CD4-positive, CD25-positive, alpha-beta regulatory T cell (primary cell): ENCODE data around the gene MMD. TPM values are rescaled to one million over a fixed set of nuclear protein-coding genes. Genes with fewer than 3 reads are reported as not detected.

ENCODE experiments used
- ATAC-seq, 2 donors: fragments of 150-1000 bp; cut with Tn5 transposase; one replicate each; pipeline ENCODE4 v1.10.0; 2021; ENCODE audit warnings: low read depth in 2 of 2, moderate number of reproducible peaks in 2 of 2, moderate library complexity in 1 of 2
- DNase-seq, 3 donors: peaks; one replicate each; pipeline versions ENCODE4 v3.0.0 to v3.0.0-alpha.2; 2012 to 2022; ENCODE audit warnings: mixed read lengths in 1 of 3
- H3K27ac ChIP-seq: one replicate; pipeline ENCODE4 v1.7.0; 2013; ENCODE audit warnings: mild to moderate bottlenecking, low read length; ENCODE audit not compliant: insufficient read depth, poor library complexity, severe bottlenecking
- H3K27me3 ChIP-seq: one replicate; pipeline ENCODE4 v1.7.0; 2013; ENCODE audit warnings: low read length; ENCODE audit not compliant: control insufficient read depth, insufficient read depth
- H3K36me3 ChIP-seq: one replicate; pipeline ENCODE4 v1.7.0; 2013; ENCODE audit warnings: mild to moderate bottlenecking, low read length, moderate library complexity; ENCODE audit not compliant: control insufficient read depth, insufficient read depth
- H3K4me1 ChIP-seq: 2 replicates; pipeline ENCODE4 v1.7.0; 2013; ENCODE audit warnings: mild to moderate bottlenecking, low read length; ENCODE audit not compliant: insufficient read depth, control insufficient read depth, poor library complexity, severe bottlenecking
- H3K4me3 ChIP-seq: one replicate; pipeline ENCODE4 v1.7.0; 2013; ENCODE audit warnings: low read depth, mild to moderate bottlenecking, low read length, moderate library complexity
- H3K9me3 ChIP-seq, 2 experiments: 1 replicate in 1 of 2; 2 replicates in 1 of 2; pipeline ENCODE4 v1.7.0; 2013; ENCODE audit warnings: low read length in 2 of 2, mild to moderate bottlenecking in 1 of 2, moderate library complexity in 1 of 2; ENCODE audit not compliant: control insufficient read depth in 2 of 2
- H3K27ac Mint-ChIP-seq, 3 donors: one replicate each; pipeline ENCODE4 v1.8.0; 2020 to 2022; ENCODE audit warnings: mild to moderate bottlenecking in 3 of 3, mixed read lengths in 3 of 3, moderate library complexity in 2 of 3
- H3K27me3 Mint-ChIP-seq: one replicate; pipeline ENCODE4 v1.8.0; 2022; ENCODE audit warnings: mild to moderate bottlenecking, mixed read lengths
- H3K36me3 Mint-ChIP-seq: one replicate; pipeline ENCODE4 v1.8.0; 2020; ENCODE audit warnings: mixed read lengths
- H3K4me1 Mint-ChIP-seq, 4 donors: one replicate each; pipeline ENCODE4 v1.8.0; 2020 to 2022; ENCODE audit warnings: mixed read lengths in 4 of 4, mild to moderate bottlenecking in 1 of 4
- H3K4me3 Mint-ChIP-seq, 4 donors: one replicate each; pipeline ENCODE4 v1.8.0; 2020 to 2022; ENCODE audit warnings: mild to moderate bottlenecking in 4 of 4, mixed read lengths in 4 of 4, moderate library complexity in 3 of 4
- H3K9me3 Mint-ChIP-seq, 7 donors: one replicate each; pipeline ENCODE4 v1.8.0; 2020 to 2022; ENCODE audit warnings: mixed read lengths in 7 of 7, mild to moderate bottlenecking in 3 of 7, moderate library complexity in 2 of 7
- polyA plus RNA-seq, 4 donors: library from polyadenylated mRNA; unstranded; fragments of 300-500 nt; fragmentation: Illumina TruSeq; gene quantifications; one replicate each; pipeline ENCODE4 v1.2.3, GENCODE V29; 2021
- total RNA-seq: library from RNA; stranded (reverse); gene quantifications from one replicate; pipeline ENCODE4 v1.2.3, GENCODE V29; 2022

Gene MMD
- total and polyA plus RNA-seq, 5 donors from 2014 or later, result 10.1 to 17.8 (median 12.0) TPM

- Histone ChIP-seq H3K4me1 (peaks cover 33% of the 10 kb centered on the region), H3K9me3 (no peaks in the 10 kb centered on the region), H3K4me3 (no peak overlapping the region), H3K36me3 (peaks cover 10% of the 10 kb centered on the region), H3K27ac (no peak overlapping the region), H3K27me3 (no peaks in the 10 kb centered on the region)
- H3K27ac Mint-ChIP-seq, result peak overlapping the region; percentile 67 to 88 (median 79)
- H3K4me1 Mint-ChIP-seq, result peaks cover 45 to 61% (median 48%) of the 10 kb centered on the region in 4 donors
- DNase-seq (no peak), ATAC-seq (no peak)
- H3K27me3 Mint-ChIP-seq, result no peaks in the 10 kb centered on the region
- H3K36me3 Mint-ChIP-seq, result peaks cover 12% of the 10 kb centered on the region
- H3K4me3 Mint-ChIP-seq, result peak overlapping the region in 1 of 4 donors; percentile 52
- no peaks in the 10 kb centered on the region for H3K9me3 Mint-ChIP-seq
Measured at GRCh38 chr17:55417411-55418268, 4.0 kb downstream of the MMD start.

- ATAC-seq (no peak), DNase-seq (no peak)
- H3K27ac ChIP-seq, result no peak overlapping the region
- peaks cover 16% of the 10 kb centered on the region for H3K36me3 ChIP-seq
- no peaks in the 10 kb centered on the region for H3K9me3 ChIP-seq
- H3K27me3 ChIP-seq, result no peaks in the 10 kb centered on the region
- peaks cover 18% of the 10 kb centered on the region for H3K36me3 Mint-ChIP-seq
- H3K4me1 ChIP-seq, result peaks cover 29% of the 10 kb centered on the region
- H3K4me3 Mint-ChIP-seq, result peak overlapping the region in 1 of 4 donors; percentile 76
- H3K27ac Mint-ChIP-seq, result peak overlapping the region in 2 of 3 donors; percentile 83 to 86
- no peaks in the 10 kb centered on the region for H3K9me3 Mint-ChIP-seq
- H3K4me1 Mint-ChIP-seq, result peaks cover 45 to 57% (median 48%) of the 10 kb centered on the region in 4 donors
- H3K4me3 ChIP-seq, result no peak overlapping the region
- H3K27me3 Mint-ChIP-seq, result no peaks in the 10 kb centered on the region
Measured at GRCh38 chr17:55416470-55417052, 5.1 kb downstream of the MMD start.

GRCh38 chr17:55416000-55416399, 5.6 kb downstream of the MMD start:
- Histone ChIP-seq H3K4me1 (peaks cover 24% of the 10 kb centered on the region), H3K27me3 (no peaks in the 10 kb centered on the region), H3K27ac (no peak overlapping the region), H3K9me3 (no peaks in the 10 kb centered on the region), H3K4me3 (no peak overlapping the region), H3K36me3 (peaks cover 22% of the 10 kb centered on the region)
- Mint-ChIP-seq H3K4me3 (peak overlapping the region in 1 of 4 donors; percentile 77), H3K27ac (no peak overlapping the region), H3K9me3 (no peaks in the 10 kb centered on the region), H3K27me3 (no peaks in the 10 kb centered on the region), H3K36me3 (peaks cover 22% of the 10 kb centered on the region), H3K4me1 (peaks cover 45 to 57% (median 48%) of the 10 kb centered on the region in 4 donors)
- DNase-seq (no peak), ATAC-seq (no peak)

GRCh38 chr17:55414983-55415382, 6.7 kb downstream of the MMD start:
- no peak overlapping the region for H3K4me3 Mint-ChIP-seq
- peak overlapping the region in 1 of 3 donors; percentile 10 for H3K27ac Mint-ChIP-seq
- Histone ChIP-seq H3K9me3 (no peaks in the 10 kb centered on the region), H3K4me1 (peaks cover 13% of the 10 kb centered on the region), H3K27ac (no peak overlapping the region), H3K27me3 (no peaks in the 10 kb centered on the region), H3K4me3 (no peak overlapping the region), H3K36me3 (peaks cover 32% of the 10 kb centered on the region)
- DNase-seq (no peak), ATAC-seq (no peak)
- no peaks in the 10 kb centered on the region for H3K9me3 Mint-ChIP-seq
- peaks cover 36 to 48% (median 43%) of the 10 kb centered on the region in 4 donors for H3K4me1 Mint-ChIP-seq
- peaks cover 31% of the 10 kb centered on the region for H3K36me3 Mint-ChIP-seq
- H3K27me3 Mint-ChIP-seq, result no peaks in the 10 kb centered on the region

- Histone ChIP-seq H3K27me3 (no peaks in the 10 kb centered on the region), H3K9me3 (no peaks in the 10 kb centered on the region), H3K36me3 (peaks cover 42% of the 10 kb centered on the region), H3K4me3 (no peak overlapping the region), H3K27ac (no peak overlapping the region), H3K4me1 (peaks cover 4% of the 10 kb centered on the region)
- ATAC-seq (no peak), DNase-seq (no peak)
- H3K9me3 Mint-ChIP-seq, result no peaks in the 10 kb centered on the region
- peaks cover 37% of the 10 kb centered on the region for H3K36me3 Mint-ChIP-seq
- H3K27ac Mint-ChIP-seq, result peak overlapping the region in 1 of 3 donors; percentile 10
- no peaks in the 10 kb centered on the region for H3K27me3 Mint-ChIP-seq
- H3K4me3 Mint-ChIP-seq, result no peak overlapping the region
- peaks cover 26 to 38% (median 33%) of the 10 kb centered on the region in 4 donors for H3K4me1 Mint-ChIP-seq
Measured at GRCh38 chr17:55413825-55414489, 7.7 kb downstream of the MMD start.

- no peak overlapping the region for H3K27ac ChIP-seq
- DNase-seq (no peak), ATAC-seq (no peak)
- peaks cover 62% of the 10 kb centered on the region for H3K36me3 ChIP-seq
- Mint-ChIP-seq H3K27me3 (no peaks in the 10 kb centered on the region), H3K9me3 (no peaks in the 10 kb centered on the region), H3K4me3 (no peak overlapping the region), H3K27ac (no peak overlapping the region), H3K4me1 (peaks cover 2 to 19% (median 12%) of the 10 kb centered on the region in 4 donors), H3K36me3 (peaks cover 49% of the 10 kb centered on the region)
- H3K9me3 ChIP-seq, result no peaks in the 10 kb centered on the region
- H3K4me3 ChIP-seq, result no peak overlapping the region
- H3K4me1 ChIP-seq, result no peaks in the 10 kb centered on the region
- H3K27me3 ChIP-seq, result no peaks in the 10 kb centered on the region
Measured at GRCh38 chr17:55411463-55411855, 10.2 kb downstream of the MMD start.

GRCh38 chr17:55410722-55411462, 10.7 kb downstream of the MMD start:
- peaks cover 49% of the 10 kb centered on the region for H3K36me3 Mint-ChIP-seq

More at GRCh38 chr17:55410722-55411462, 10.7 kb downstream of the MMD start:
- Histone ChIP-seq H3K27ac (no peak overlapping the region), H3K4me3 (no peak overlapping the region), H3K9me3 (no peaks in the 10 kb centered on the region), H3K4me1 (no peaks in the 10 kb centered on the region), H3K27me3 (no peaks in the 10 kb centered on the region), H3K36me3 (peaks cover 66% of the 10 kb centered on the region)
- ATAC-seq (no peak), DNase-seq (no peak)
- peaks cover 0 to 14% (median 11%) of the 10 kb centered on the region in 4 donors for H3K4me1 Mint-ChIP-seq
- no peak overlapping the region for H3K27ac Mint-ChIP-seq
- no peak overlapping the region for H3K4me3 Mint-ChIP-seq
- no peaks in the 10 kb centered on the region for H3K27me3 Mint-ChIP-seq
- H3K9me3 Mint-ChIP-seq, result no peaks in the 10 kb centered on the region
